Activated T-cell treated with anti-CD3 and anti-CD28 coated beads for 24 hours (primary cell): ENCODE data around the gene TTC31.
A peak's percentile ranks its signal among the peaks of the same experiment; 100 is the strongest.

Experiments
- DNase-seq: peaks from one replicate; pipeline ENCODE4 v3.0.0-alpha.2; 2020; ENCODE audit warnings: low read depth

Gene TTC31

GRCh38 chr2:74526649-74527230 lies 43.9 kb downstream of the TTC31 start:
- DNase-seq: no peak

- DNase-seq: no peak
Measured at GRCh38 chr2:74527741-74528140, 44.9 kb downstream of the TTC31 start.

GRCh38 chr2:74528600-74529356 lies 45.9 kb downstream of the TTC31 start:
- no peak for DNase-seq

GRCh38 chr2:74529357-74530238 lies 46.7 kb downstream of the TTC31 start, which contains the start of the genes AUP1 and HTRA2:
AUP1 (minus strand) TSS chr2:74529706; CDS start chr2:74529629, 77 bp downstream.
HTRA2 (plus strand) TSS chr2:74529933; CDS start chr2:74530007, 74 bp downstream.
- DNase-seq: peak; percentile 93

- DNase-seq: no peak
Measured at GRCh38 chr2:74530239-74531187, 47.6 kb downstream of the TTC31 start.

- DNase-seq: no peak
Measured at GRCh38 chr2:74531666-74532065, 48.8 kb downstream of the TTC31 start.

- DNase-seq: no peak
Measured at GRCh38 chr2:74532222-74532621, 49.3 kb downstream of the TTC31 start.

- DNase-seq: no peak
Measured at GRCh38 chr2:74533464-74533863, 50.6 kb downstream of the TTC31 start.

GRCh38 chr2:74534411-74534810 lies 51.5 kb downstream of the TTC31 start:
- no peak for DNase-seq

- DNase-seq: no peak
Measured at GRCh38 chr2:74535440-74535965, 52.6 kb downstream of the TTC31 start.

GRCh38 chr2:74536166-74536950 lies 53.5 kb downstream of the TTC31 start:
- no peak for DNase-seq

- no peak for DNase-seq
Measured at GRCh38 chr2:74537140-74537539, 54.3 kb downstream of the TTC31 start.

GRCh38 chr2:74538881-74539339 lies 56.0 kb downstream of the TTC31 start:
- DNase-seq: no peak

GRCh38 chr2:74540291-74540690 lies 57.4 kb downstream of the TTC31 start:
- no peak for DNase-seq

- no peak for DNase-seq
Measured at GRCh38 chr2:74542978-74543377, 60.1 kb downstream of the TTC31 start.
